ENCODE results near the gene SH3RF1.

GRCh38 chr4:169156392-169156791, 114.4 kb downstream of the SH3RF1 start:
- no peak for TF ChIP-seq EZH2 (IDR thresholded peaks at IDR 0.05; ENCODE audit: borderline replicate concordance, low read length)
- TF ChIP-seq, protein P1, sequence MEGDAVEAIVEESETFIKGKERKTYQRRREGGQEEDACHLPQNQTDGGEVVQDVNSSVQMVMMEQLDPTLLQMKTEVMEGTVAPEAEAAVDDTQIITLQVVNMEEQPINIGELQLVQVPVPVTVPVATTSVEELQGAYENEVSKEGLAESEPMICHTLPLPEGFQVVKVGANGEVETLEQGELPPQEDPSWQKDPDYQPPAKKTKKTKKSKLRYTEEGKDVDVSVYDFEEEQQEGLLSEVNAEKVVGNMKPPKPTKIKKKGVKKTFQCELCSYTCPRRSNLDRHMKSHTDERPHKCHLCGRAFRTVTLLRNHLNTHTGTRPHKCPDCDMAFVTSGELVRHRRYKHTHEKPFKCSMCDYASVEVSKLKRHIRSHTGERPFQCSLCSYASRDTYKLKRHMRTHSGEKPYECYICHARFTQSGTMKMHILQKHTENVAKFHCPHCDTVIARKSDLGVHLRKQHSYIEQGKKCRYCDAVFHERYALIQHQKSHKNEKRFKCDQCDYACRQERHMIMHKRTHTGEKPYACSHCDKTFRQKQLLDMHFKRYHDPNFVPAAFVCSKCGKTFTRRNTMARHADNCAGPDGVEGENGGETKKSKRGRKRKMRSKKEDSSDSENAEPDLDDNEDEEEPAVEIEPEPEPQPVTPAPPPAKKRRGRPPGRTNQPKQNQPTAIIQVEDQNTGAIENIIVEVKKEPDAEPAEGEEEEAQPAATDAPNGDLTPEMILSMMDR (conservative IDR thresholded peaks at IDR 0.05 in 1 of 2, IDR thresholded peaks at IDR 0.05 in 1 of 2; ENCODE audit: extremely low read depth in 1 of 2, insufficient read depth in 1 of 2, low read depth in 1 of 2, low read length in 2 of 2), result no peak
